ENCODE data around the gene PPP1R13L.

The PPP1R13L gene

DNA sequence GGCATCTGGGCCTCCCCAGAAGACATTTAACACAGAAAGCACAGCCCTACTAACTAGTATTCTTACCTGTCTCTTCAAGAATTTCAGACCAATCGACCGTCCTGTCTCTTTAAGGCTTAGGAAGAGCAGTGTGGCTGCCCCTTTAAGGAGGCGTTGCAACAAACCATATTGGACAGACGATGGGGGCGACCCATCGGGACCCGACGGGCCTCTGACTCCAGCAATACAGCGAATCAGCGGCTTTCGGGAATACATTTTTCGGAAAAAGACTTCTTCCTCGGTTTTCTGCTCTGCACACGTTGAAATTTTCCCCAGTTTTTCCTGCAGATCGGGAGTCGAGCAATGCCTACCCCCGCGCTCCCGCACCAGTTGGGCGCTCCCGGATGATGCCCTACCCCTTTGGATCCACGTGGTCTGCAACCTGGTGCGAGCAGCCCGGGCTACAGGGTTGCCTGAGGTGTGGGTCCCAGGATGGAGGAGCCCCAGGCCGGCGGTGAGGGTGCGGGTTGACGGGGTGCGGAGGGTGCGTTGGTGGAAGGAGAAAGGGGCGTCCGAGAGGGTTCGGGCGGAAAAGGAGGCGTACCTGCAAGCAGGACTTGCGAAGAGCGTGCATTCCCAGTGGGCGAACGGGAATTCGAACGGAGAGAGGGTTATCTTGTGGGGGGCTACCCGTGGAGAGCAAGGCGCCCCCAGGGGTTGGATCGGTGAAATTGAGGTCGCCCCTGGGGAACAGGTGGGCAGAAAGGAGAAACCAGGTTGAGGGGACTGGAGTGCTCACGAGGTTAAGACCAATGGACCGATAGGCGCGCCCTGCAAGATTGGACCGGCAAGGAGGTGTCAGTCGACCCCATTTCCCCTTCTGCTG lies 1.6 kb upstream of the PPP1R13L start, which contains the start of gene POLR1G:
Gene POLR1G, plus strand, starts transcription at position 419 of the 865 bp plus-strand sequence. Its CDS starts 53 bp downstream, at position 472.
- DNase-seq, result peak; percentile 76 to 81

DNA sequence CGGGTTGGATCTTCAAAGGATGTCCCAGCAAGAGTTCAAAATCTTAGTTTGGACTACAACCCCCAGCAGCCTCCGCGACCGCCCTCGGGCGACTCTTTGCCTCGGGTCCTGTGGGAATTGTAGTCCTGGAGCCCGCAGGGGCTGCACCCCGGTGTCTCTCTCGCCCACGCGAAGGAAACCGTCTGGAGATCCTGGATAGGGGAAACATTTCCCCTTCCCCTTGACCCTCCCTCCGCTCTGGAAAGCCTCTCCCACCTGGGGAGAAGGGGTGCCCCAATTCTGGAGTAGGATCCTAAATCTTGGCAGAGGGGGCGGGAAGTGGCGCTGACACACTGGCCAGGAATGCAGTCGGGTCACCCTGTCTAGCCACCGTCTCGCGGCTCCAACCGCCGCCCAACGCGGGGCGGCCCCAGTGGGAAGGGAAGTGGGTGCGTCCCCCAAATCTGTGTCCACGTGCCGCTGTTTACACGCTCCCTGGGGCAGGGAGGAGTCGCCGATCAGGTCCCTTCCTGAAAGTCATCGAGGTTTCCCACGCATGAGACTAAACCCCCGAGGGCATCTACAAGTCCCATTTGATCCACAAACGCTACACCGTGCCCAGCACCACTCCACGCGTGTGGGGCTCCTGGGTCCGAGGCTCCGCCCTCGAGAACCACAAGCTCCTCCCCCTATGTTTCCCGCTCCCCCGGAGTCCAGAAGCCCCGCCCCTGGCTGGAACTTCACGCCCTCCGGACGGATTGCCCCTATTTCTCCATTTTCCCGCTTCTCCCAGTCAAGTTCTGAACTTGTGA lies 761 bp upstream of the PPP1R13L start:
- DNase-seq, result peak; percentile 55 to 81

DNA sequence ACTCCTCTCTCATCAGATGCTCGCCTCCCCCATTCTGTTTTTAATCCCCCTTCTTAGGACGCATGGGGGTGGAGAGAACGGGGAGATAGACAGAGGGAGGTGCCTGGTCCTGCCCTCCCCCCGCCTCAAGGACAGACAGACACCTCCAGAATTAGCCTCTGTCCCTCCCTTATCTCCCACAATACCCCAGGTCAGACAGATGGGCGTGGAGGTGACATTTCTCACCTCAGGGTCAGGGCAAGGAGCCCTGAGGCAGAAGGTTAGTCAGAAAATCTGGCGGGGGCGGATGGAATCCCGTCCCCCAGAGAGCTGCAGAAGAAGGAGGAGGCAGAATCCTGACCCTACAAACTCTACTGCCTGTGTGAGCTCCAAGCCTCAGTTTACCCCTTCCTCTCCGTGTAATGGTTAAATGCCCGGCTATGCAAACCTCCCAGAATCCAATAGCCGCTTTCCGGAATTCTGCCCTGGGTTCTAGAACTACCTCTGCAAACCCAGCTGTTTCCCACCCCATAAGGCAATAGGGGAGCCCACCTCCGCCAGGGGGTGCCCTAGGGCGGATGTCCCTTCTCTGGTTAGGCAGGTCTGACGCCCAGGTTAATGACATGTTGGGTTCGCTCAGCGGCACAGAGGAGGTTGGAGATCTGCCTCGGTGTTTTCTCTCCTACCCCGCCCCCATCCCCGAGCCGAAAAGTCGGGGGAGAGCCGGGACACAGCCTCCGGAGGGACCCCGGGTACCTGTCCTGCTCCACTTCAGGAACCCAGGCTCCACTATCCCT lies 900 bp downstream of the PPP1R13L start:
- DNase-seq, result peak in 1 of 2 donors; percentile 5

DNA sequence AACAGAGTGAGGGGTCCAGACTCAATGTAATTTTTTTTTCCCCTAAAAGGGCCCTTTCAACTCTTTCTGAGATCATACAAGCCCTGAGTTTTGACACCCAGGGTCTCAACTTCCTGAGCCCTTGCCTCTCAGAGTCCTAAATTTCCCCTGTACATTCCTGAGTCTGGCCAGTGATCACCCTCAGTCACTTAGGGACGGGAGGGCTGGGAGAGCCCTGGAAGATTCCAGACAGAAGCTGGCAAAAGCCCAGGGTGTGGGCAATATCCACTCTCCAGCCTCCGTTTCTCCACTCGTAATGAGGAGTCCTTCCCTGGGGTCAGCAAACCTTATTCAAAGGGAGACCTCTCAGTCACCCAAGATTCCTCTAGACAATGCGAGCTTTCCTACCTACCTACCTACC lies 1.6 kb downstream of the PPP1R13L start:
- no peak for DNase-seq

DNA sequence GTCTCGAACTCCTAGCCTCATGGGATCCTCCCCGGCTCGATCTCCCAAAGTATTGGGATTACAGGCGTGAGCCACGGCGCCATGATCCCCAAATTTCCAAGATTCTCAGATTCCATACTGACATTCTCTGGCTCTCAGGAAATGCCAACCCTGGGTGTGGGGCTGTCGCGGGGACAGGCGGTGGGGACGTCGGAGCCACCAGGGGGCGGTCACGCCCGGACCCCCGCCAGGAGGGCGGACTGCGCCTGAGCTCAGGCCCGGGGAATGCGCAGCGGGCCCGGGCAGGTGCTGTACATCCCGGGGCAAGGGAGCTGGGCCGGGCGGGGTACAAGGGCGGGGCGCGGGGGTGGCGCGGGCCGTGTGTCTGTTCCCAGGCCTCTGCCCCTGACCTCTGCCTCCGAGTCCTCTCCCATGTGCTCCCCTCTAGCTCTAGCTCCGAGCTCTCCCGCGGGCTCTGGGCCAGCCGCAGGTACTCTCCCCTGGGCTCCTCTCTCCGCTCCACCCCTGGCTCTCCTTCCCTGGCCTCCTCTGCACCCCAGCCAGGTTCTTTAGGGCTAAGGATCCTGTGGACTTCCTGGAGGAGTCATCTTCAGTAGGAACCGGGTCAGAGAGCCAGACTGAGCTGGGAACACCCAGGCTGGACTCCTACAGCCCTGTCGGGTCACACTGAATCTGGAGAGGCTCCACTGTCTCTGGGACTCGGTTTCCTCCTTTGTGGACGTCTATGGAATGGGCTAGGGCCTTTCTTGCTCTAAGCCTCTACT lies 2.4 kb downstream of the PPP1R13L start:
- peak; percentile 5 to 8 for DNase-seq

DNA sequence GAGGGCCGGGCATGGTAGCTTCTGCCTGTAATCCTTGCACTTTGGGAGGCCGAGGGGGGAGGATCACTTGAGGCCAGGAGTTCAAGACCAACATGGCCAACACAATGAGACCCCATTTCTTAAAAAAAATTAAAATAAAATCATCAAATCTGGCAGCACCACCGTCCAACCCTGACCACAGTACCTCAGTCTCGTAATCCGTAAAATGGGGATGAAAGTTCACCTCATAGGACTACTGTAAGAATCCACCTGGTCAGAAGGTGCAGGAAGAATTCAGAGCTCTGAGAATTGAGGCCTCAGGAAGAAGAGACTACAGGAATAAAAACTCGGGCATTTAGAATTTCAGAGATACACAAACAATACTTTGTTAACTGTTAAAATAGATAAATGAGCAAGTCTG lies 3.1 kb downstream of the PPP1R13L start:
- no peak for DNase-seq

DNA sequence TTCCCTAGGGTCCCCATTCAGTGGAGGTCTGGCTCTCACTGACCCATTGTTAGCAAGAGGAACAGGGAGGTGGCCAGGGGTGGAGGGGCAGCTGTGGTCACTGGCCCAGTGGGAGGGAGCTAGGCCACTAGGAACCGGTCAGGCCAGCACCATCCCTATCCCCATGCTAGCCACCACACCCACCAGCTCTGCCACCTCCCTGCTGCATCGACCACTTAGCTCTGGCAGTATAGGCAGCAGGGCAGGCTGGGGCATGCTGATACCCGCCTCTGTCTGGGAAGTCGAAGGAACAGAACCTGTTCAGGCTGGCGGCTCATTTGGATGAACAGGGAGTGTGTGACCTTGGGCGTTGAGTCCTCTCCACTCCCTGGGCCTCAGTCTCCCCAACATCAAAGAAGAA lies 4.7 kb downstream of the PPP1R13L start:
- no peak for DNase-seq

DNA sequence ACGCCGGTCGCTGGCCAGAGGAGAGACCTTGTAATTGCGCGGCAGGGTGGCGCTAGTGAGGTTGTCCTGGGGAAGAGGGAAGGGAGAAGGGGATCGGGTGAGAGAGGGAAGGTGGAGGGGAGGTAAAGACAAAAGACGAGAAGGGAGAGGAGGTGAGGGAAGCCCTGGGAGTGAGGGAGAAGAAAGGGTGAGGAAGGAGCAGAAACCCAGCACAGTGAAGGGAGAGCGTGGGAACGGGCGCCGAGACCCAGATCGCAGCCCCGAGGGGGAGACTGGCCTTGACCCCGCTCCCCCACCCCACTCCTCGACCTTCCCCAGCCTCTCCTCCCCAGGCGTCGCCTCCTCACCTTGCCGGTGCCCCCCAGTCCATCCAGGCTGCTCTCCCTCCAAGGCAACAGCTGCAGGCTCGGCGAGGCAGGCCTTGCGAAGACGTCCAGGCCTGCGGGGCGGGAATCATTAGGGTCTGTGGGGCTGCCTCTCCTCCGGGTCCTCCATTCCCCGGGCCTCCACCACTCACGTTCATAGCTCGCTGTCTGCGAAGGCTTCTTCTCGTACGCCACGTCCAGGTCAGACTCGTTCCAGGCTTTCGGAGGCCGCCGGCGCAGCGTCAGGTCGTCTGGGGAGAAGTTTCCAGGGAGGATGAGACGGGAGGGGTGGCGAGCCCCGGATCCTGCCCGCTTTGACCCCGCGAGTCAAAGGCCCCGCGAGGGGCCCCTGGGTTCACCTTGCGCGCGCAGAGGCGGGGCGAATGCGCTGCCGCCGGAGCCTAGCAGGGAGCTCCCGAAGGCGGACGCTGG lies 8.8 kb downstream of the PPP1R13L start:
- no peak for DNase-seq

DNA sequence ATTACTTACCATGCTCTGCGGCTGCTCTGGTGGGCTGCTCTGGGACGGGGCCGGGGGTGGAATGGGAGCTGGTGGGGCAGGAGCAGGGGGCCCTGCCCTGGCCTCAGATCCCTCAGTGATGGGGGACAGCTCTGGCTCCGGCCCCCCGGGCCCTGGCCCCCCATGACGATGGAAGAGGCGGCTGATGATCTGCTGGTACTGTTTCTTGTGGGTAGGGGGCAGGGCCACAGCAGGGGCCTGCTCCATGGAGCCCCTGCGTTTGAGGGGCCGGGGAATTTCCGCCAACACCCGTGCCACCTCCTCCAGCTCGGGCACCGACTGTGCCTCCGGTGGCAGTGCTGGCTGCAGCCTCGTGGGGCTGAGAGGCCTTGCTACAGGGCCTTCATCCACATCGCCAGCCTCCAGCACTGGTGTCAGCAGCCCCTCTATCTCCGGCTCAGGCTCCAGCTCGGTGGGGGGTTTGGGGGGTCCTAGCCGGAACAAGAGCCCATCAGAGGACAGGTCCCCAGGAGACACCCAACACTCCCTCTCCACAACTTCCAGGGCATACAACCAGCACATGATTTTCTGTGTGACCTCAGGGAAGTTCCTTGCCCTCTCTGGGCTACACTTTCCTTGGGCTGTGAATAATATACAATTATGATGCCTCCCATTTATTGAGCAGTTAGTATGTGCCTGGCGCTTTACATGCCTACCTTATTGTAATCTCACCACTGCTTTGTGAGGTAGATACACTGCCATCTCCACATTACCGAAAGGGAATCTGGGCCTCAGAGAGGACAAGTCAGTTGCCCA lies 12.8 kb downstream of the PPP1R13L start:
- no peak for DNase-seq

DNA sequence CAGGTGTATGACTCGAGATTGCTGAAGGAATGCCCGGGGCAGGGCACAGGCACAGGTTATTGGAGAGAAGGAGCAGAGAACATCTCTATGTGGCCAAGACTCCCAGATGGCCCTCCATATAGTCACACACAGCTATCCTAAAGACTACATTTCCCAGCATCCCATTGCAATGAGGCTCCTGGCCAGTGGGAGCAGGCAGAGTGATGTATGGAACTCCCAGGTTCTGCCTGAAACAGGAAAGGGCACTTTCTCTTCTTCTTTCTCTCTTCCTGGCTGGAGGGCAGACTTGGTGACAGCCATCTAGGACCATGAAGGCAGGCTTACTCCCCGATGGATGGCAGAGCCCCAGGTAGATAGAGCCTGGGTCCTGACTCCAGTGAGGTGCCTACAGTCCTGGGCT lies 13.5 kb downstream of the PPP1R13L start:
- no peak for DNase-seq

DNA sequence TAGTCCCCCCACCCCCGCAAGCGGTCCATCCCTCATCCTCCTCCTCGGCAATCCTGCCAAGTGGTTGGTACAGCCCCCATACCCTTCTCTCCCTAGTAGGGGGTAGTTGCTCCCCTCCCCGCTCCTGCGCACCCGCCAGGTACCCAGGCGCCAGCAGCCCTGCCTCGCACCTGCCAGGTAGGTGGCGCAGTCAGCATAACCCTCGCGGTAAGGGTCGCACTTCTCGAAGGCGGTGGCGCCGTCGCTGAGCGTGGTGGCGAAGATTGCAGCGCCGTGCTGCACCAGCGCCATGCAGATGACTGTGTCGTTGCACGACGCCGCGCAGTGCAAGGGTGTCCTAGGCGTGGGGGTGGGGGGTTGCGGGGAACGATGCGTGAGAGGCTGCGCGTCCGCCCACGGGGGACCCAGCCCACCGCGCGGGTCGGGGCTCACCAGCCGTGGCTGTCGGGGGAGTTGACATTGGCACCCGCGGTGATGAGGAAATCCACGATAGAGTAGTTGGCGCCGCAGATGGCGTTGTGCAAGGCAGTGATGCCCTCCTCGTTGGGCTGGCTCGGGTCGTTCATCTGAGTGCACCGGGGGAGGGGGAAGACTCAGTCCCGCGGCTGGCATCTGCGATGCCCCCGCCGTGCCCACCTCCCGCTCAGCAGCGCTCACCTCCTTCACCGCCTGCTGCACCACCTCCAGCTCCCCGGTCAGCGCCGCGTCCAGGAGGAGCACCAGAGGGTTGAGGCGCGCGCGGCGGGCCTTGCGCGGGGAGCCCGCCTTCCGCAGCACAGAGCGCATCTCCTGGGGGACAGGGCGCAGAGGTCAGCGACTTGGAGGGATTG lies 19.3 kb downstream of the PPP1R13L start:
- no peak for DNase-seq

DNA sequence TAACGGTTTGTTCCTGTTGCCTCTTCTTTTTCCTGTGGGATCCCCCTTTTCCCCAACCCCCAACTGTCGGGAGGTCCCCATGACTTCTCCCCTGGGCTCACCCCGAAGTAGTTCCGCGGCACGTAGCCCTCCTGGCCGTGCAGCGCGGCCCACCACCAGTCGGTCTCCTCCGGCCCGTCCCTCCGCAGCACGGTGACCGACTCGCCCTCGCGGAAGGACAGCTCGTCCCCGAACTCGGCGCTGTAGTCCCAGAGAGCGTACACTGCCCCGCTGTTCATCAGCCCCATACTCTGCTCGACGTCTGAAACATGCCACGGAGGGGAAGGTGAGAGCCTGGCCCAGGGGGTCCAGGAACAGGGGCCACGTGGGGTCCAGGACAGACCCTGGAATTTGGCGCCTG lies 22.4 kb downstream of the PPP1R13L start:
- no peak for DNase-seq

DNA sequence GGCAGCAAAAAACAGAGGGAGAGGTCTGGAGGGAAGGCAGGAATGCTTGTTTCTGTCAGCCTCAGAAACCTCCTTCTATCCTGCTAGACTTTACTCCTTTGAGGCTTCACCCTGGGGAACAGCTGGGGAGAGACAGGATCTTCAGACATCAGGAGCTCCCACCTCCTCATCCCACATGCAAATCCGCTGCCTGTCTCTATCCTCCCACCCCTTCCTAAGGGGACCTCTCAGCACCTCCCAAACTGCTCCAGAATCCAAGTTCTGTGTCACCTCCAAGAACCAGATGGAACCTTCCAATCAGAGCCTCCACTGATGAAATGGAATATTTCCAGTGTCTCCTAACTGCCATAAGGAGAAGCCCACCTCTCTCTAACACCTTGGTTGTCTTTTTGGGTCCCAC lies 24.8 kb downstream of the PPP1R13L start:
- DNase-seq, result no peak

DNA sequence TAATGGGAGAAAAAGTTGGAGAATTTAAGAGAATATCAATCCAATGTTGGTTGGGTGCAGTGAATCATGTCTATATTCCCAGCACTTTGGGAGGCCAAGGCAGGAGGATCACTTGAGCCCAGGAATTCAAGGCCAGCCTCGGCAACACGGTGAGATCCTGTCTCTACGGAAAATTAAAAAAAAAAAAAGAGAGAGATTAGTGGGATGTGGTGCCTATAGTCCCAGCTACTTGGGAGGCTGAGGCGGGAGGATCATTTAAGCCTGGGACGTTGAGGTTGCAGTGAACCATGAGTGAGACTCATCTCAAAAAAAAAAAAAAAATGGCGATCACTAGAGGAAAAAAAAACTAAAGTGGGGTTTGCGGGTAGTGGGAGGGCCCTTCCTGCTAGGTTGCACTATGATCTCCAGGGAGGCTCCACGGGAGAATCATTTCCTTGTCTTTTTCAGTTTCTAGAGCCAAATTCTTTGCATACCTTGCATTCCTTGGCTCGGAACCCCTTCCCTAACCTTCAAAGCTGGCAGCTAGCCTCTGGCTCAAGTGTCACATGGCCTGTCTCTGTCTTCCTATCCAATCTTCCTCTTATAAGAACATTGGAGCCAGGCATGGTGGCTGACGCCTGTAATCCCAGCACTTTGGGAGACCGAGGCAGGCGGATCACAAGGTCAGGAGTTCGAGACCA lies 28.7 kb downstream of the PPP1R13L start:
- no peak for DNase-seq

DNA sequence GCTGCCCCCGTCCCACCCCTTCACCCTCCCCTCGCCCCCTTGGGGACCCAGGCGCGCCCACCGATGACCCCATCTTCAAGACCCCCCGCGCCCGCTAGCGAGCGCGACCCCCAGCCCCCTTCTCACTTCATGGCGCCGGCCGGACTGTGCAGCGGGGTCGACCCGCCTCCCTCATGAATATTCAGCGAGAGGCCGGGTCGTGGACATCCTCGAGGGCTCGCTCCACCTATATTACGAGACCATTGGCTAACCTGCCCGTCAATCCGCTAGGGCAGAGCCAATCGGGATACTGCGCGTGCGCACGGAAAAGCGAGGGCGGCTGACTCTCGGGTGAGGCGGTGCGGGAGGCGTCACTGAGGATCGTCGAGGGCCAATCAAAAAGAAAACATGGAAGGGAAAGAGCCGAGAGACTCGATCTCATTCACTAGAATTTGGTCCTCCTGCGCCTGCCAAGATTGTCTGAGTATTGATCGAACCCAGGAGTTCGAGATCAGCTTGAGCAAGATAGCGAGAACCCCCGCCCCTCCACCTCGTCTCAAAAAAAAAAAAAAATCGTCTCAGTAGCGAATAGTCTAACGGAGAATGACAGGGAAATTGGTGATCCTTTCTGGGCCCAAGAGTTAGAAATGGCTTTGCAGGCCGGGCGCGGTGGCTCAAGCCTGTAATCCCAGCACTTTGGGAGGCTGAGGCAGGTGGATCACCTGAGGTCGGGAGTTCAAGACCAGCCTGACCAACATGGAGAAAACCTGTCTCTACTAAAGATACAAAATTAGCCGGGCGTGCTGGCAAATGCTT lies 34.3 kb downstream of the PPP1R13L start, which contains the start of gene ERCC2:
Gene ERCC2, minus strand, starts transcription at position 164 of the 795 bp plus-strand sequence. Its CDS starts 33 bp downstream, at position 131.
- DNase-seq, result peak; percentile 94 to 96

DNA sequence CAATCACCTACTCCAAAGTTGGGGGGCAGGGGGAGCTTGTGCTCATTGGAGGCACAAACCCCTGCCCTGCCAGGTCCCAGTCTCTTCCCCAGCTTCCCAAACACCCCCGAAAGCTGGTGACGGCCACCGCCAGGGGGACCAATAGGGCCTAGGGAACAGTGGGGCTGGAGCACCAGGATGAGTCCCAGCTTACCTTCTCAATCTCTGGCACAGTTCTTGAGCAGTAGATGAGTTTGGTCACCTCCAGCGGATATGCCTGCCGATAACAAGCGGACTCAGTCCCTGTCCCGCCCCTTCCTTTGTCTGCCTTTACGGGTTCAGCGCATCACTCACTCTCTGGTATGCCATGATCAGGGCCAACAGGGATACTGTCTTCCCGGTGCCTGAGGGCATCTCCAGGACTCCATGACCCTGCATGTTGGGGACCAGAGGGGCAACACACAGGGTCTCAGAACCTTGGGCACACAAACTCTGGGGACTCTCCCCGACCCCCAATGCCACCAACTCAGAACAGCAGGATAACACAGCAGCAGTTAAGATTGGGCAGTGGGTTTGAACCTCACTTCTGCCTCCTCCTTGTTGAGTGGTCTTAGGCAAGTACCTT lies 36.0 kb downstream of the PPP1R13L start:
- DNase-seq, result no peak

DNA sequence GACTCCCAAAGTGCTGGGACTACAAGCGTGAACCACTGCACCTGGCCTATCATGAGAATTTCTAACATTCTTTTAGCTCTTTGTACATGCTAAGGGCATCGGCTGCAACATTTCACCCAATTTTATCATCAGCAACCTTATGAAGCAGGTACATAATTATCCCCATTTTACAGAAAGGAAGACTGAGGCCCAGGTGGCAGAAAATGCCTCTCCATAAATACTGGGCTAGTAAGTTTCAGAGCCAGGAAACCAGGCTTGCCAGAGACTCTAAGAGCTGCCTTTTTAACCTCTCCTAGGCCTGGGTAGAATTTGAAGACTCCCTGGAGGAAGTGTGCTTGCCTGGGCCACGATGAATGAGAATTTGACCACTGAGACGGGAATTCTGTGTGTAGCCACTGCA lies 36.7 kb downstream of the PPP1R13L start:
- no peak for DNase-seq

DNA sequence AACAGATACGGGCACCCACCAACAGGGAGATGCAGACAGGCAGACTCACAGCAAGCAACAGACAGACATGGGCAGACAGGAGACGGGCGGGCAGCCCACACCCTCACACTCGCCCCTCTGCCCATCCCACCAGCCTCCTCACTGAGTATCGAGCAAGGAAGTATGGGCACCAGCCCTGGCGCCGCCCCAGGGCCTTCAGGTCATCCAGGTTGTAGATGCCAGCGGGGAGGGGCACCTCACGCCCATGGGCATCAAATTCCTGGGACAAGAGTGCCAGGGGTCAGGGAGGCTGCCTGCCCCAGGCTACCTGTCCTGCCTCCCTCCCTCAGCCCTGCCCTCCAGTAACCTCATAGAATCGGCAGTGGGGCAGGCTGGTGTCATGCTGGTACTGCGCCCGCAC lies 40.2 kb downstream of the PPP1R13L start:
- DNase-seq, result no peak
